Measurements from ENCODE around the gene PANX3. TPM values are rescaled to one million over a fixed set of nuclear protein-coding genes. Genes with fewer than 3 reads are reported as not detected.

Gene PANX3
- total RNA-seq, 1 experiment from 2014 or later = not detected

- Histone ChIP-seq H3K79me1 (ENCODE audit: insufficient read depth, low read depth, low read length, poor library complexity, severe bottlenecking) (no peaks in the 10 kb centered on the region), H3K27ac (ENCODE audit: insufficient read length, low read depth, low read length) (no peak overlapping the region), H3K79me2 (ENCODE audit: insufficient read depth, low read length) (no peaks in the 10 kb centered on the region; the same call in 1 of the 2 replicates), H3K9ac (ENCODE audit: extremely low read depth, insufficient read length, low read length) (no peak overlapping the region), H3K27me3 (ENCODE audit: insufficient read depth, low read length) (no peaks in the 10 kb centered on the region), H3K4me1 (ENCODE audit: insufficient read depth, low read length) (no peaks in the 10 kb centered on the region), H2BK12ac (ENCODE audit: insufficient read length, low read depth, low read length) (no peak overlapping the region), H2BK5ac (ENCODE audit: insufficient read length, low read length) (no peak overlapping the region), H3K56ac (ENCODE audit: insufficient read length, low read depth, low read length) (no peak overlapping the region), H3K4ac (ENCODE audit: low read depth, low read length) (no peak overlapping the region), H3K23me2 (ENCODE audit: insufficient read length, low read depth, low read length, poor library complexity, severe bottlenecking) (peaks cover 3% of the 10 kb centered on the region), H4K20me1 (ENCODE audit: control insufficient read depth, insufficient read depth, insufficient read length) (no peaks in the 10 kb centered on the region), H3K23ac (ENCODE audit: insufficient read length, low read depth, low read length) (no peak overlapping the region), H2BK15ac (ENCODE audit: low read depth, low read length) (no peak overlapping the region), H3K18ac (ENCODE audit: insufficient read length, low read depth, low read length) (no peak overlapping the region), H4K8ac (replicated peaks; ENCODE audit: insufficient read length, low read depth, low read length) (no peak overlapping the region), H2BK120ac (ENCODE audit: low read depth, low read length, poor library complexity, severe bottlenecking) (no peak overlapping the region), H4K91ac (ENCODE audit: insufficient read length, low read depth, low read length) (no peak overlapping the region), H2BK20ac (ENCODE audit: low read depth, low read length, poor library complexity, severe bottlenecking) (no peak overlapping the region), H3T11ph (ENCODE audit: low read length) (no peak overlapping the region), H2AFZ (ENCODE audit: low read length) (no peak overlapping the region), H3K4me2 (ENCODE audit: insufficient read depth, insufficient read length, low read length) (no peak overlapping the region), H2AK5ac (ENCODE audit: insufficient read length, low read length) (no peak overlapping the region), H3K9me3 (ENCODE audit: control insufficient read depth, low read depth, low read length) (no peaks in the 10 kb centered on the region), H3K14ac (ENCODE audit: insufficient read depth, low read length) (no peak overlapping the region), H4K5ac (ENCODE audit: insufficient read length, low read depth, low read length) (no peak overlapping the region)
- no CpG with 5 or more reads among the region's 5 CpGs for WGBS (ENCODE audit: extremely low coverage, insufficient read length, low lambda C conversion rate)
- no peak overlapping the region for H3K4me3 Mint-ChIP-seq
- no peak for DNase-seq
- H3K4me1 Mint-ChIP-seq = peaks cover 11 to 12% of the 10 kb centered on the region in 2 experiments
- H3K36me3 Mint-ChIP-seq (ENCODE audit: insufficient read depth in 1 of 3, low read depth in 3 of 3) = no peaks in the 10 kb centered on the region
- H3K9me3 Mint-ChIP-seq = no peaks in the 10 kb centered on the region
- H3K27ac Mint-ChIP-seq = no peak overlapping the region
- H3K27me3 Mint-ChIP-seq (ENCODE audit: low read depth) = peaks cover 20% of the 10 kb centered on the region
- TF ChIP-seq CTCF (conservative IDR thresholded peaks at IDR 0.05) = no peak
Observed at GRCh38 chr11:124618863-124619262, 7.6 kb downstream of the PANX3 start.
